ENCODE measurements around the gene CLDND1.

CLDND1 gene

GRCh38 chr3:98513091-98513511 is 9.6 kb downstream of the CLDND1 start:
- DNase-seq (ENCODE audit: low read depth), result no peak

- DNase-seq (ENCODE audit: low read depth), result no peak
These were observed 10.1 kb downstream of the CLDND1 start for GRCh38 chr3:98512576-98512975.

- DNase-seq (ENCODE audit: low read depth), result no peak
These were observed 14.1 kb downstream of the CLDND1 start for GRCh38 chr3:98508582-98508981.

GRCh38 chr3:98504539-98504938 is 18.2 kb downstream of the CLDND1 start:
- DNase-seq (ENCODE audit: low read depth), result no peak

GRCh38 chr3:98501863-98502576 is 20.7 kb downstream of the CLDND1 start:
- DNase-seq (ENCODE audit: low read depth), result no peak

GRCh38 chr3:98501270-98501669 is 21.4 kb downstream of the CLDND1 start:
- DNase-seq (ENCODE audit: low read depth), result no peak

- DNase-seq (ENCODE audit: low read depth), result no peak
These were observed 22.7 kb downstream of the CLDND1 start for GRCh38 chr3:98500019-98500418.

GRCh38 chr3:98497381-98497780 is 25.3 kb downstream of the CLDND1 start, which contains the start of gene OR5K2:
OR5K2 (plus strand) TSS chr3:98497681; CDS start chr3:98497681, 0 bp downstream.
- DNase-seq (ENCODE audit: low read depth), result no peak

GRCh38 chr3:98483626-98484025 is 39.1 kb downstream of the CLDND1 start:
- DNase-seq (ENCODE audit: low read depth), result no peak

GRCh38 chr3:98482717-98483482 is 39.8 kb downstream of the CLDND1 start:
- no peak for DNase-seq (ENCODE audit: low read depth)

Measured in stimulated activated CD8-positive, alpha-beta memory T cell treated with anti-CD3 and anti-CD28 coated beads, Interleukin-15, amount 100 ng/mL, for 1 hour (primary cell).